Caco-2 (cell line): ENCODE measurements around the gene BACH2. TPM values are rescaled to one million over a fixed set of nuclear protein-coding genes. Genes with fewer than 3 reads are reported as not detected.

Experiments
- BruUV-seq: library from RNA; stranded (reverse); fragments of 400-500 nt; replicated peaks from 2 replicates; lab custom pipeline; 2021; lab: Mats Ljungman, UMichigan
- CTCF ChIA-PET: fragments of 300-600 bp; sonication (Branson Sonifier 250); formaldehyde crosslinking; loops from one replicate; lab custom pipeline; 2022; ENCODE audit warnings: antibody characterized with exemption; lab: Charles Lee
- POLR2A ChIA-PET: fragments of 300-600 bp; sonication (Branson Sonifier 250); formaldehyde crosslinking; loops from one replicate; lab custom pipeline; 2022; ENCODE audit warnings: antibody characterized with exemption; lab: Charles Lee
- DNase-seq, 2 experiments: peaks; one replicate each; pipeline versions ENCODE4 v3.0.0 to v3.0.0-alpha.2; 2020 to 2022
- H3K27me3 ChIP-seq: replicated peaks from 2 replicates; pipeline ENCODE4 v1.6.0; 2011; ENCODE audit warnings: low read length; ENCODE audit not compliant: control insufficient read depth, insufficient read depth
- H3K36me3 ChIP-seq: 2 replicates; pipeline ENCODE4 v1.5.1; 2011; ENCODE audit warnings: low read length; ENCODE audit not compliant: control insufficient read depth, insufficient read depth
- H3K4me1 ChIP-seq: fragments of 250-450 bp; sonication (Bioruptor Pico); 2 replicates; pipeline ENCODE4 v1.5.1; 2020; ENCODE audit warnings: mild to moderate bottlenecking
- H3K4me3 ChIP-seq: 2 replicates; pipeline ENCODE4 v1.5.1; 2011; ENCODE audit warnings: low read depth, mild to moderate bottlenecking, control low read depth, low read length
- H3K9me3 ChIP-seq: fragments of 250-450 bp; sonication (Bioruptor Pico); 2 replicates; pipeline ENCODE4 v1.5.1; 2020; ENCODE audit warnings: mild to moderate bottlenecking, moderate library complexity
- H3K27ac Mint-ChIP-seq: one replicate; pipeline ENCODE4 v1.8.0; 2022; ENCODE audit warnings: mixed read lengths; ENCODE audit not compliant: unreplicated experiment
- H3K27me3 Mint-ChIP-seq: one replicate; pipeline ENCODE4 v1.8.0; 2022; ENCODE audit warnings: mixed read lengths; ENCODE audit not compliant: insufficient read depth, unreplicated experiment
- H3K36me3 Mint-ChIP-seq: one replicate; pipeline ENCODE4 v1.8.0; 2022; ENCODE audit warnings: mild to moderate bottlenecking, mixed read lengths; ENCODE audit not compliant: insufficient read depth, unreplicated experiment
- H3K4me1 Mint-ChIP-seq: one replicate; pipeline ENCODE4 v1.8.0; 2022; ENCODE audit warnings: low read depth, mixed read lengths; ENCODE audit not compliant: unreplicated experiment
- H3K4me3 Mint-ChIP-seq: one replicate; pipeline ENCODE4 v1.8.0; 2022; ENCODE audit warnings: mild to moderate bottlenecking, moderate library complexity, mixed read lengths; ENCODE audit not compliant: unreplicated experiment
- H3K9me3 Mint-ChIP-seq: one replicate; pipeline ENCODE4 v1.8.0; 2022; ENCODE audit warnings: mixed read lengths; ENCODE audit not compliant: unreplicated experiment
- CTCF ChIP-seq, 2 experiments: fragments of 200-600 bp in 1 of 2; IDR thresholded peaks; 1 replicate in 1 of 2; 2 replicates in 1 of 2; pipeline versions ENCODE4 v1.5.1 to v1.8.0; 2011 to 2022; ENCODE audit warnings: antibody characterized with exemption in 1 of 2, control low read depth in 1 of 2, inconsistent platforms in 1 of 2, low read depth in 1 of 2, low read length in 1 of 2, mild to moderate bottlenecking in 1 of 2, moderate library complexity in 1 of 2; ENCODE audit not compliant: insufficient read depth in 1 of 2, severe bottlenecking in 1 of 2, unreplicated experiment in 1 of 2
- intact Hi-C: fragments of 100-400 bp; cut with micrococcal nuclease; formaldehyde crosslinking; loops from one replicate; pipeline ENCODE4 v1.10.0; 2022; ENCODE audit not compliant: unreplicated experiment
- total RNA-seq: library from RNA; stranded (reverse); gene quantifications from 2 replicates; pipeline ENCODE4 v1.2.3, GENCODE V29; 2022

Gene BACH2
- total RNA-seq, 1 experiment from 2014 or later = 0.43 TPM

GRCh38 chr6:90238496-90239266 lies 58.0 kb downstream of the BACH2 start:
- no peak for TF ChIP-seq CTCF (IDR thresholded peaks at IDR 0.05; ENCODE audit: insufficient read depth in 1 of 2, low read depth in 1 of 2, low read length in 1 of 2, severe bottlenecking in 1 of 2, unreplicated experiment in 1 of 2)
- Mint-ChIP-seq H3K9me3 (no peaks in the 10 kb centered on the region), H3K4me3 (no peak overlapping the region), H3K27me3 (no peaks in the 10 kb centered on the region), H3K27ac (no peak overlapping the region), H3K36me3 (no peaks in the 10 kb centered on the region), H3K4me1 (peaks cover 23% of the 10 kb centered on the region)
- H3K9me3 ChIP-seq = no peaks in the 10 kb centered on the region
- DNase-seq = no peak
- BruUV-seq = no TSS peak
- H3K4me1 ChIP-seq = peaks cover 19% of the 10 kb centered on the region
- intact Hi-C loops = loop anchor here (1.0 kb wide), 1 partner anchor 20 kb away; no protein-coding TSS in a partner anchor
- POLR2A ChIA-PET = no interaction called here
- H3K36me3 ChIP-seq = no peaks in the 10 kb centered on the region
- no peak overlapping the region for H3K4me3 ChIP-seq
- H3K27me3 ChIP-seq = no peaks in the 10 kb centered on the region
- CTCF ChIA-PET = interaction anchor here (0.6 to 1.4 kb wide), 2 partner anchors 23 to 298 kb away, joined by 3 read pairs; no protein-coding TSS in a partner anchor

GRCh38 chr6:90237350-90237990 lies 59.2 kb downstream of the BACH2 start:
- no peak for TF ChIP-seq CTCF (IDR thresholded peaks at IDR 0.05; ENCODE audit: insufficient read depth in 1 of 2, low read depth in 1 of 2, low read length in 1 of 2, severe bottlenecking in 1 of 2, unreplicated experiment in 1 of 2)
- Mint-ChIP-seq H3K9me3 (no peaks in the 10 kb centered on the region), H3K4me1 (peaks cover 23% of the 10 kb centered on the region), H3K27me3 (no peaks in the 10 kb centered on the region), H3K4me3 (no peak overlapping the region), H3K27ac (no peak overlapping the region), H3K36me3 (no peaks in the 10 kb centered on the region)
- ChIA-PET POLR2A (no interaction called here), CTCF (no interaction called here)
- no peaks in the 10 kb centered on the region for H3K9me3 ChIP-seq
- H3K4me3 ChIP-seq = no peak overlapping the region
- DNase-seq = no peak
- BruUV-seq = no TSS peak
- H3K4me1 ChIP-seq = peaks cover 19% of the 10 kb centered on the region
- no peaks in the 10 kb centered on the region for H3K36me3 ChIP-seq
- H3K27me3 ChIP-seq = no peaks in the 10 kb centered on the region
- intact Hi-C loops = no loop called here

GRCh38 chr6:90233994-90234393 lies 62.6 kb downstream of the BACH2 start:
- Mint-ChIP-seq H3K4me3 (no peak overlapping the region), H3K27me3 (no peaks in the 10 kb centered on the region), H3K36me3 (no peaks in the 10 kb centered on the region), H3K9me3 (no peaks in the 10 kb centered on the region), H3K27ac (no peak overlapping the region), H3K4me1 (peaks cover 16% of the 10 kb centered on the region)
- no peak for DNase-seq
- no peak for TF ChIP-seq CTCF (IDR thresholded peaks at IDR 0.05; ENCODE audit: insufficient read depth in 1 of 2, low read depth in 1 of 2, low read length in 1 of 2, severe bottlenecking in 1 of 2, unreplicated experiment in 1 of 2)
- ChIA-PET POLR2A (no interaction called here), CTCF (no interaction called here)
- BruUV-seq = no TSS peak
- no peaks in the 10 kb centered on the region for H3K36me3 ChIP-seq
- H3K9me3 ChIP-seq = no peaks in the 10 kb centered on the region
- peaks cover 6% of the 10 kb centered on the region for H3K4me1 ChIP-seq
- no peaks in the 10 kb centered on the region for H3K27me3 ChIP-seq
- no peak overlapping the region for H3K4me3 ChIP-seq
- intact Hi-C loops = no loop called here
